GM18505 (cell line): ENCODE measurements around the gene NFU1.

Experiments
- ATAC-seq: cut with Tn5 transposase; IDR thresholded peaks from one replicate; pipeline ENCODE4 v1.9.1; 2021; ENCODE audit not compliant: unreplicated experiment
- POLR2A ChIP-seq: IDR thresholded peaks from 4 replicates; pipeline ENCODE4 v1.6.1; 2011; ENCODE audit warnings: borderline replicate concordance; ENCODE audit not compliant: insufficient read depth, insufficient read length; ENCODE audit errors: extremely low read depth

Gene NFU1

DNA sequence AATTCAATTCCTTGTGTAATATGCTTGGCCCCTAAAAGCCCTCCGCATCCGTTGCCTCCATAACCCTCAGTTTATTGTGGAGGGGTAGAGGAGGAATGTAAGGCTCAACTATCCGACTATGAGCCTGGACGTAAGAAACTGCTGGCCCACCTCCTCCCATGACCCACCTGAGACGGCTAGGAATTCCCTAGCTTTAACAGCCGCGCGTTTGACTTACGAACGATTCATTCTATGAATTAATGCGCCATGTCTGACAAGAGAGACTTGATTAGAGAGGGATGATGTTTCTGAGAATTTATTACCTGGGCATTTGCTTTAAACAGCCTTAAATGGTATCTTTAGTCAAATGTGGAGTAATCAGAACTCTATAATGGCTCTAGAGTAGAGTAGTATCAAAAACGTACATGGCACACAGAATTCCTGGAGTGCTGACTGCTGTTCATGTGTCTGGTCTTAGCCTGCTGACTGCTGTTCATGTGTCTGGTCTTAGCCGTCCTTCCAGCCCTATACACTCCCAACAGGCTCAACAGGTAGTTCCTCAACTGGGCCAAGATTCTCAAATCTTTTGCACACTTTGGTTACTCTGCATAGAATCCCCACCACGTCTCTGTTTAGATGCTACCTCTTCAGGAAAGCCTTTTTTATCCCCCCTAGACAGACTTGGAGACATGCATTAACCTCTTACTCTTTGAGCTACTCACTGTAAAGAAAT lies 49.3 kb downstream of the NFU1 start:
- ATAC-seq: no peak
- no peak for TF ChIP-seq POLR2A

DNA sequence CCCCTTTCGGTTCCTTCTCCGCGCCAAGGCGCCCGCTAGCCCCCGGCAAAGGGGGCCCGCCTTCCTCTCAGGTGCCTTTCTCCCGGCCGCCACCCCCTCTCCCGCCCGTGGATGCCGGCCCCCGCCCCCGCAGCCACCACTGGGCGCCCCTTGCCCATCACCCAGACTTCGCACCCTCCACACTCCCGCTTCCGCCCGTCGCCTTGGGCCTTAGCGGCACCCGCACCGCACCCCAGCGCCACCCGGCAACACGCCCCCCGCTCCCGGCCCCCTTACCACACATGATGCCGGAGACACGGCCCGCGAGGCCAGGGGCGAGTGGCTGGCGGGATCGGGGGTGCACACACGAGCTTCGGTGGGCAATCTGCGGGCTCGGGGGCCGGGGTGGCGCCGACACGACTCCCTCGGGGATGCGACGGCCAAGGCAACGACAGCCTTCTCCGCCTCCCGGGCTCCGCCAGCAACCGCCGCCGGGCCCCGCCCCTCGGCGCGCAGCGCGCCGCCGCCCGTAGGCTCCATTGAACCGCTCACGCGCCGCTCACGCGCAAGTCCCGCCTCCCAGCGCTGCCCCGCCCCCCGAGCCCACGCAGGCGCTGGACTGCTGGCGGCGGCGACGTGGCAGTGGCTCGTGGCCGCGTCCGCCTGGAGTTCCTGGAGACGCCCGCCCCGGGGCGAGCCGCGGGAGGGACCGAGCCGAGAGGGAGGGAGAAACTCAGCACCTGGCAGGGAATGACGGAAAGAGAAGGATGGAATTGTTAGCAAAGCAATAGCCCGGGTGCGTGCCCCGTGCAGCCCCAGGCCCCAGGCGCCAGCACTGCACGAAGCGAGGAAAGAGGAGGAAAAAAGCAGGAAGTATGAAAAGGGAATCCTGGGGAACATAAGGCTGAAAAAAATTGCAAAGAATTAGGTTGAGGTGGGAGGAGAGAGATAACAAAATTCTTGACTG lies 50.2 kb downstream of the NFU1 start, which contains the start of gene GFPT1:
Gene GFPT1, minus strand, starts transcription at position 439 of the 946 bp plus-strand sequence. Its CDS starts 156 bp downstream, at position 283.
- peak; percentile 87 for TF ChIP-seq POLR2A
- peak; percentile 91 for ATAC-seq

DNA sequence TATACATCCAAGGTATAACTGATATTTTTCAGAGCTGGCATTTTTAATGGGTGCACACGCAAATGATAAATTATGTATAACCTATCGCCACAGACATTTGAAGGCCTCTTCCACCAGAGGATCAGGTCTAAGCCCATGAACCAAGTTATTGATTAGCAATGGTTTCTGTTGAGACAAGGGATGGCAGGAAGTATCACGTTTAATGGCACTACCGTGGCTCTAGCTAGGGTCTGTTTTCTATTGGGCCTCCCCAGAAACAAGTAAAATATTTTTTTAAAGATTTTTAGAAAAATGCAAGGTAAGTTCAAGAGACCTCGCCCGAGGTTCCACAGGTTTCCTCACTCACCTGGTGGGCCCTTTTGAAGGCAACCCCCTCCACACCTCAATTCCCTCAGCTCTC lies 50.9 kb downstream of the NFU1 start:
- ATAC-seq: no peak
- no peak for TF ChIP-seq POLR2A

DNA sequence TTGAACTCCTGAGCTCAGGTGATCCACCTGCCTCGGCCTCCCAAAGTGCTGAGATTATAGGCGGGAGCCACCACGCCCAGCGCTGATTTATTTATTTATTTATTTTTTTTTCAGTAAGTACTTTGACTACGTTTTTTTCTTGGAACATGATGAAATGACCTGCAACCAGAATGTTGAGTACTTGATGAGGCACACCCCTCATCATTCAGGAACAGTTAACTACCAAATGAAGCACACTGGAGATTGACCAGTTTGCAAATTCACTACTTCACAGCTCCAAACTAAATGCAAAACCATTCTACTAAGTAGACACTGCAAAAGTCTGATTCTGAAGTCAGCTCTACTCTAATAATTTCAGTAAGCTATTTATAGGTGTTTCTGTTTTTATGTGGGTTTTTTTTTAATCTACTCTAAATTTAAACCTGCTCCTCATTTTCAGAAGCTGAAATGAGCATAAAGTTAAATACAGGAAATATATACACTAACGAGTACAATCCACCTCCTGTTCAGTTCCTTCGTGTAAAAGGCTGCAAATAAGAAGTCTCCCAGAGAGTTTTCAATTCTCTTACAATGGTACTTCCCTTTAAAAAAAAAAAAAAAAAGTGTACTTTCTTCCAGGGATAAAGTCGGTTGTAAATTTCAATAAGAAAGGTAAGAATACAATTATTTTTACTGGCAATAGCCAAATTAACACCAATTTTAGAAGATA lies 51.6 kb downstream of the NFU1 start:
- TF ChIP-seq POLR2A: no peak
- no peak for ATAC-seq

DNA sequence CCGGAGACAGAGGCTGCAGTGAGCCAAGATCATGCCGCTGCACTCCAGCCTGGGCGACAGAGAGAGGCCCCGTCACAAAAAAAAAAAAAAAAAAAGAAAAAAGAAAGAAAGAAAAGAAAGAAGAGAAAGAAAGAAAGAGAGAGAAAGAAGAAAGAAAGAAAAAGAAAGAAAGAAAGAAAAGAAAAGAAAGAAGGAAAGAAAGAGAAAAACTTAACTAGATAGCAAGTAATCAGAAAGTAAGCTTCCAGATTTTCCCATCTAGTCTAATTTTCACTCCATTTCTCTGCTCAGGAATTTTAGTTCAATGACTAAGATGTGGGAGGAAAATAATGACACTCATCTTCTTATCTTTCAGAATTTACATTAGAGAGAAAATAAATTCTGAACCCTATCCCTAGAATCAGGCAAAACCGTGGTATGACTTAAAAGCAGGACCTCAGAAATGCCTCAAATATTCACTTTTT lies 52.6 kb downstream of the NFU1 start:
- no peak for TF ChIP-seq POLR2A

DNA sequence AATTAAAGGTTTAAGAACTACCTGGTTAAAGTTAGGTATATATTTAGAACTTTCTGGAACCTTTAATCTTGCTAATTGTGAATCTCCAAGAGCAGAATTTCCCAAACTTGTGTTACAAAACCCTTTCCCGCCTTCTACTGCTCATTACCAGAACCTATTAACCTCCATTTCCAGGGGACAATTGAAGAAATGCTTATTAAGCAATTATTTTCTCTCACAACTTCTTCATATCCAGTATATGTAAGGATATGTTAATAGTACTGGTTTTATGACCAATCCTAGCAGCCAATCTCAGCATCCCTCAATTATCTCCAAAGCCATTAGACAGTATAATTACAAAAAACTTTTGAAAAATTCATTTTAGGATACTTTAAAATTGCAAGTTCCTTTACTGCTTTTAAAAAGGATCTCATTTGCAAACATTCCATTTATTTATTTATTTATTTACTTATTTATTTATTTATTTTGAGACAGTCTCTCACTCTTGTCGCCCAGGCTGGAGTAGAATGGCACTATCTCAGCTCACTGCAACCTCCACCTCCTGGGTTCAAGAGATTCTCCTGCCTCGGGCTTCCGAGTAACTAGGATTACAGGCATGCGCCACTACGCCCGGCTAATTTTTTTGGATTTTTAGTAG lies 53.9 kb downstream of the NFU1 start:
- no peak for TF ChIP-seq POLR2A
- ATAC-seq: no peak

More for the DNA sequence above, 52.6 kb downstream of the NFU1 start:
- ATAC-seq: no peak

DNA sequence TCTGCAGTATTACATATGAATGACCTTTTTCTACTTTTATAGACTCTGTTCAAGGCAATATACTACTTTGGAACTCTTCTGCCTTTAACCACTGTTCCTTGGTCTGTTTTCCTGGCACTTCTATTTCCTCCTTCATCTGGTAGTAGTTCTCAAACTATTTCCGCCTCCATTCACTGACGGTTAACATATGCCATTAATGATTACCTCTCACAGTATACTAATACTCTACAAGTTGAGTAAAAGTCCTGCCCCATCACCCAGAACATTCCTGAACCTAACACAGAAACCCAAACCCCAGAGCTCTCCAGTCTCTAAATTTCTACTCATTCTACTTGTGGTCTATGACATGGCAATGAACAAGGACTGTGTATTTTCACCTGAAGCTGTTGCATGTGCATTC lies 54.7 kb downstream of the NFU1 start:
- no peak for TF ChIP-seq POLR2A
- no peak for ATAC-seq

DNA sequence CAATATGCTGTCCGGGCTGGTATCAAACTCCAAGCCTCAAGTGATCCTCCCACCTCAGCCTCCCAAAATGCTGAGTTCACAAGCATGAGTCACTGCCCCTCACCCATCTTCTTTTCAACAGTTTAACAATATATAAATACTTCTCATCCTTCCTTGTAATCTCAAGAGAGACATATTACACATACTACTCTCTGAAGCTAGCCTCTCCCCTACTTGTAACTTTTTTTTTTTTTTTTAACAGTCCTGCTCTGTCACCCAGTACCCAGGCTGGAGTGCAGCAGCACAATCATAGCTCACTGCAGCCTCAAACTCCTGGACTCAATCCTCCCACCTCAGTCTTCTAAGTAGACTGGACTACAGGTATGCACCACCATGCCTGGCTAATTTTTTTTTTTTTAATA lies 55.9 kb downstream of the NFU1 start:
- ATAC-seq: no peak

DNA sequence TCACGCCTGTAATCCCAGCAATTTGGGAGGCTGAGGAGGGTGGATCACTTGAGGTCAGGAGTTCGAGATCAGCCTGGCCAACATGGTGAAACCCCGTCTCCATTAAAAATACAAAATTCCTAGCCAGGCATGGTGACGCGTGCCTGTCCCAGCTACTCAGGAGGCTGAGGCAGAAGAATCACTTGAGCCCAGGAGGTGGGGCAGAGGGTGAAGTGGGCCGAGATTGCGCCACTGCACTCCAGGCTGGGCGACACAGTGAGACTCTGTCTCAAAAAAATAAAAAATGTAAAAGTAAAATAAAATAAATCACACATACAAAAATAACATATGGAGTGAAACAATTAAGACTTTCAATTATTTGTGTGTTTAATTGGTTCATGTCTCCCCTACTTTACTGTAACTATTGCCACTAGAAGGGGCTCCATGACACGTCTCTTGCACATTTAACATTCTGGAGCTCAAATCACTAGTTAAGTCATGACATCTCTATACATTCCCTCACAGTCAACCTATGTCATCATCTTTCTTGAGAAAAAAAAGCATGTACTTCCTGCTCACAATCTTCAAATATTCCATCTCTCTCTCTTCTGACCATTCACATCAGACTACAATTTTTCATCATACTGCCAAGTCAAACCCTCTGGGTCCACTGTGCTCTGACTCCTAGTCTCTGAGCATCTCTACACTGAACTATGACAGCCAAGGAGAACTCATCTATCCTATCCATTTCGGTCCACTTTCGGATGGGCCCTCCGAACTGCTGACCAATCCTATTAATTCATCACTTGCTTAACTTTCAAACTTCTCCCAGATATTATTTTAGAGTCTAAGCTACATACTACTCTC lies 56.9 kb downstream of the NFU1 start:
- no peak for TF ChIP-seq POLR2A
- ATAC-seq: no peak

More for the DNA sequence above, 55.9 kb downstream of the NFU1 start:
- TF ChIP-seq POLR2A: no peak

DNA sequence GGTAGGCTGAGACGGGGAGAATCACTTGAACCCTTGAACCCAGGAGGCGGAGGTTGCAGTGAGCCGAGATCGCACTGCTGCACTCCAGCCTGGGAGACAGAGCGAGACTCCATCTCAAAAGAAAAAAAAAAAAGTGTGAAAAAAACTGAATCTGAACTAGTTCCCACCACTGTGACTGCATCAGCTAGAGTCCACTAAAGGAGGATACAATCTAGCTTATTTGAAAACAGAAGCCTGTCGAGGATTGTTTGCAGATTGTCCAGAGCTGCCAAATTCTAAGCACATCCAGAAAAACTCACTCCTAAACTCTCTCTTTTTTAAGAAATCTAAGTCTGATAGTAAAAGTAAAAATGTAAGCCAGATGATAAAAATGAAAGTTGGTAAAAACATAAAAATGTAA lies 60.8 kb downstream of the NFU1 start:
- TF ChIP-seq POLR2A: no peak
- ATAC-seq: no peak

DNA sequence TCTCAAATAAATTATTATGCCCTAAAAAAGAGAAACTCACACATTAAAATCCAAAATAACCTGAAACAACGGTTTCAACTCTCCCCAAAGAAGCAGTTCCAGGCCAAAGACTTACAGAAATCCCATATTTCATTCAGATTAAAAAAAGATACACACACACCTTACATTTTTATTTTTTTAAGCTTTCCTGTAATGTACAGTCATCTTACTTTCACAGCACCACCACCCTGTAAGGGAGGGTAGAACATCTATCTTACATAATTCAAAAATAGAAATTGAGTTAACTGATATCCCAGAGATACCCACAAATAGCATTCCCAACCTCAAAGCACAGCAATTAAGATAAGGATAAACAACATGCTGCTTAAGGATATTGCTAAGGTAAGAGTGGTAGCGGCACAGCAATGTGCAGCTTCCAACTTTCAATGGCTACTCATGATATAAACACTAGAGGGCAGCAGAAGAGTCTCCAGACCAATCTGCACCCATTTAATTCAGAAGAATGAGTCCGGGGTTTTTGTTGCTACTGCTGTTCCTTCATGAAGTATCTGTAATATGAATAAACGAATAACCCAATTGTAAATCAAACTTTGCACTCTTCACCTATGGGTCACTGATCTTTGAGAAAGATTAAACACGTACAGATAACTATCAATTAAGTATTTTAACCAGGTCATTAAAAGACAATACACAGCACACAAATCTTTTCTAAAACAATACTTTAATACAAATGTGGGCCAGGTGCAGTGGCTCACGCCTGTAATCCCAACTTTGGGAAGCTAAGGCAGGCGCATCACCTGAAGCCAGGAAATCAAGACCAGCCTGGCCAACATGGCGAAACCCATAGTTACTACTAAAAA lies 61.5 kb downstream of the NFU1 start:
- no peak for TF ChIP-seq POLR2A
- ATAC-seq: no peak

DNA sequence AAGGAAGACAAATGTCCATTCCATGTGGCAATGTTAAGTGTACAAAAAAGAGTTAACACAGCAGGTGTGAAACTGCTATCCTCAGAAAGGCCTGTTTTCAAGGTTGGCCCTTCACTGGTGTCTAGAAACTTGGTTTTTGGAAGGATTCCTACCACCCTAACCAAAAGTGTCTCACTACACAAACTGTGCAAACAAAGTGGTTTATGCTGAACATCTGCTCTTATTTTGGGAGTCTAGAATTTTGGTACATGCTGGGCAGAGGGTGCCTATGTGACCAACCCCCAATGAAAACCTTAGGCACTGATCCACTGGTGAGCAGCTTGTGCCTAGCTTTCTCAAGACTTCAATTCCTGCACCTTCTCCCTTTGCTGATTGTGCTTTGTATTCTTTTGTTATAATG lies 64.5 kb downstream of the NFU1 start:
- no peak for TF ChIP-seq POLR2A
- ATAC-seq: no peak

DNA sequence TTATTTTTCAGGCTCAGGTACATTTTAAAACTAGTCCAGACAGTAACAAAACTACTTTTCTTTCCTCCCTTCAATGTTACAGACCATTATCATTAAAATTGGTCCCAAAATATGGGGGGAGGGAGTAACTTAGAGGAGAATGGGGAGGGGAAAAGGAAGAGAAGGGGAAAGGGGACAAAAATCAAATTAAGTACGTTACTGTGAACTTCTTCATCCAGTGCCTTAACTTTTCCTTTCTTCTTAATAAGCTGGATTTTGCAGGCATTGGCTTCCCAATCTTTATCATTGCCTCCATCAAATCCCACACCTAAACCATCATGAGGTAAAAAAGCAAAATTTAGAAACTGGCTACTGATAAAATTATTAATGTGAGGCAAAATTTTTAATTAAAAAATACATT lies 67.4 kb downstream of the NFU1 start:
- no peak for TF ChIP-seq POLR2A
- ATAC-seq: no peak
